ENCODE data around the gene KLHL22. TPM values are rescaled to one million over a fixed set of nuclear protein-coding genes. Genes with fewer than 3 reads are reported as not detected.

KLHL22 gene
- total and polyA plus RNA-seq, 2 of the 13 experiments (the other 11 are each of a cell fraction or from before 2014, with no cell fraction given) = 10.9 to 14.8 TPM

DNA sequence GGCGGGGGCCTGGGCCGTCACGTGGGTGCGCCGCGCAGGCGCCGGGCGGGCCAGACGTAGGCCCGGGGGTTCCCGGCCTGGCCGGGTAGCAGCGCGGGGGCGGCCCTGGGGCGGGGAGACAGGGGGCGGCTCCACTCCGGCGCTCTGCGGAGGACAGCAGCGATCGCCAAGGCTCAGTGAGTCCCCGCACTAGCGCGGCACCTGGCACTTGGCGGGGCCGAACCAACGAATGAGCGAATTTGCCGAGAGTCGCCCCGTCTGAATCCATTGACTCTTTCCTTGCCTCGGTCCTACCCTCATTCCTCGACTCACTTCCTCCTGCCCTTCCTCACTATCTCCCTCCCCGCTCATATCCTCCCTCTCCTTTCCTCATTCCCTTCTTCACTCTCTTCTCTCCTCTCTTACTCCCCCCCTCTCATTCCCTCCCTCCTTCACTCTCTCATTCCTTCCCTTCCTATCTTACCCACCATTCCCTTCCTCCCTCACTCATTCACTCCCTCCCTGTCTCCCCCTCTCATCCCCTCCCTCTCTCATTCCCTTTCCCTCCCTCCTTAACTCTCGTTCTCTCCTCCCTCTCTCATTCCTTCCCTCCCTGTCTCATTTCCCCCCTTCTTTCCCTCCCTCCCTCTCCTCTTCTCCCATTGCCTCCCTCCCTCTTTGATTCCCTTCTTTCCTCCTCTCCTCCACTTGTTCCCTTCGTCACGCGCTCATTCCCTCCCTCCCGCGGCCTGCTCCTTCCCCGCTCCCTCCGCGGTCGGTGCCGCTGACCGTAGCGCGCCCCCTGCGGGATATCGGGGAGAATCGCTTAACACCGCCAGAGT is 476 bp upstream of the KLHL22 start (continued):
- TF ChIP-seq, protein P1, sequence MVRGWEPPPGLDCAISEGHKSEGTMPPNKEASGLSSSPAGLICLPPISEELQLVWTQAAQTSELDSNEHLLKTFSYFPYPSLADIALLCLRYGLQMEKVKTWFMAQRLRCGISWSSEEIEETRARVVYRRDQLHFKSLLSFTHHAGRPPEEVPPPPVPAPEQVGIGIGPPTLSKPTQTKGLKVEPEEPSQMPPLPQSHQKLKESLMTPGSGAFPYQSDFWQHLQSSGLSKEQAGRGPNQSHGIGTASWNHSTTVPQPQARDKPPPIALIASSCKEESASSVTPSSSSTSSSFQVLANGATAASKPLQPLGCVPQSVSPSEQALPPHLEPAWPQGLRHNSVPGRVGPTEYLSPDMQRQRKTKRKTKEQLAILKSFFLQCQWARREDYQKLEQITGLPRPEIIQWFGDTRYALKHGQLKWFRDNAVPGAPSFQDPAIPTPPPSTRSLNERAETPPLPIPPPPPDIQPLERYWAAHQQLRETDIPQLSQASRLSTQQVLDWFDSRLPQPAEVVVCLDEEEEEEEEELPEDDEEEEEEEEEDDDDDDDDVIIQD (CRISPR knock-in tag; IDR thresholded peaks at IDR 0.05; ENCODE audit: low read depth) = no peak
- TF ChIP-seq, protein P2, sequence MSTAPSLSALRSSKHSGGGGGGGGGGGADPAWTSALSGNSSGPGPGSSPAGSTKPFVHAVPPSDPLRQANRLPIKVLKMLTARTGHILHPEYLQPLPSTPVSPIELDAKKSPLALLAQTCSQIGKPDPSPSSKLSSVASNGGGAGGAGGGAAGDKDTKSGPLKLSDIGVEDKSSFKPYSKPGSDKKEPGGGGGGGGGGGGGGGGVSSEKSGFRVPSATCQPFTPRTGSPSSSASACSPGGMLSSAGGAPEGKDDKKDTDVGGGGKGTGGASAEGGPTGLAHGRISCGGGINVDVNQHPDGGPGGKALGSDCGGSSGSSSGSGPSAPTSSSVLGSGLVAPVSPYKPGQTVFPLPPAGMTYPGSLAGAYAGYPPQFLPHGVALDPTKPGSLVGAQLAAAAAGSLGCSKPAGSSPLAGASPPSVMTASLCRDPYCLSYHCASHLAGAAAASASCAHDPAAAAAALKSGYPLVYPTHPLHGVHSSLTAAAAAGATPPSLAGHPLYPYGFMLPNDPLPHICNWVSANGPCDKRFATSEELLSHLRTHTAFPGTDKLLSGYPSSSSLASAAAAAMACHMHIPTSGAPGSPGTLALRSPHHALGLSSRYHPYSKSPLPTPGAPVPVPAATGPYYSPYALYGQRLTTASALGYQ (CRISPR knock-in tag; IDR thresholded peaks at IDR 0.05) = no peak
- TF ChIP-seq, protein P3, sequence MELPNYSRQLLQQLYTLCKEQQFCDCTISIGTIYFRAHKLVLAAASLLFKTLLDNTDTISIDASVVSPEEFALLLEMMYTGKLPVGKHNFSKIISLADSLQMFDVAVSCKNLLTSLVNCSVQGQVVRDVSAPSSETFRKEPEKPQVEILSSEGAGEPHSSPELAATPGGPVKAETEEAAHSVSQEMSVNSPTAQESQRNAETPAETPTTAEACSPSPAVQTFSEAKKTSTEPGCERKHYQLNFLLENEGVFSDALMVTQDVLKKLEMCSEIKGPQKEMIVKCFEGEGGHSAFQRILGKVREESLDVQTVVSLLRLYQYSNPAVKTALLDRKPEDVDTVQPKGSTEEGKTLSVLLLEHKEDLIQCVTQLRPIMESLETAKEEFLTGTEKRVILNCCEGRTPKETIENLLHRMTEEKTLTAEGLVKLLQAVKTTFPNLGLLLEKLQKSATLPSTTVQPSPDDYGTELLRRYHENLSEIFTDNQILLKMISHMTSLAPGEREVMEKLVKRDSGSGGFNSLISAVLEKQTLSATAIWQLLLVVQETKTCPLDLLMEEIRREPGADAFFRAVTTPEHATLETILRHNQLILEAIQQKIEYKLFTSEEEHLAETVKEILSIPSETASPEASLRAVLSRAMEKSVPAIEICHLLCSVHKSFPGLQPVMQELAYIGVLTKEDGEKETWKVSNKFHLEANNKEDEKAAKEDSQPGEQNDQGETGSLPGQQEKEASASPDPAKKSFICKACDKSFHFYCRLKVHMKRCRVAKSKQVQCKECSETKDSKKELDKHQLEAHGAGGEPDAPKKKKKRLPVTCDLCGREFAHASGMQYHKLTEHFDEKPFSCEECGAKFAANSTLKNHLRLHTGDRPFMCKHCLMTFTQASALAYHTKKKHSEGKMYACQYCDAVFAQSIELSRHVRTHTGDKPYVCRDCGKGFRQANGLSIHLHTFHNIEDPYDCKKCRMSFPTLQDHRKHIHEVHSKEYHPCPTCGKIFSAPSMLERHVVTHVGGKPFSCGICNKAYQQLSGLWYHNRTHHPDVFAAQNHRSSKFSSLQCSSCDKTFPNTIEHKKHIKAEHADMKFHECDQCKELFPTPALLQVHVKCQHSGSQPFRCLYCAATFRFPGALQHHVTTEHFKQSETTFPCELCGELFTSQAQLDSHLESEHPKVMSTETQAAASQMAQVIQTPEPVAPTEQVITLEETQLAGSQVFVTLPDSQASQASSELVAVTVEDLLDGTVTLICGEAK (IDR thresholded peaks at IDR 0.05) = peak; percentile 37
- TF ChIP-seq, protein P3 (CRISPR knock-in tag; IDR thresholded peaks at IDR 0.05) = no peak
- TF ChIP-seq, protein P4, sequence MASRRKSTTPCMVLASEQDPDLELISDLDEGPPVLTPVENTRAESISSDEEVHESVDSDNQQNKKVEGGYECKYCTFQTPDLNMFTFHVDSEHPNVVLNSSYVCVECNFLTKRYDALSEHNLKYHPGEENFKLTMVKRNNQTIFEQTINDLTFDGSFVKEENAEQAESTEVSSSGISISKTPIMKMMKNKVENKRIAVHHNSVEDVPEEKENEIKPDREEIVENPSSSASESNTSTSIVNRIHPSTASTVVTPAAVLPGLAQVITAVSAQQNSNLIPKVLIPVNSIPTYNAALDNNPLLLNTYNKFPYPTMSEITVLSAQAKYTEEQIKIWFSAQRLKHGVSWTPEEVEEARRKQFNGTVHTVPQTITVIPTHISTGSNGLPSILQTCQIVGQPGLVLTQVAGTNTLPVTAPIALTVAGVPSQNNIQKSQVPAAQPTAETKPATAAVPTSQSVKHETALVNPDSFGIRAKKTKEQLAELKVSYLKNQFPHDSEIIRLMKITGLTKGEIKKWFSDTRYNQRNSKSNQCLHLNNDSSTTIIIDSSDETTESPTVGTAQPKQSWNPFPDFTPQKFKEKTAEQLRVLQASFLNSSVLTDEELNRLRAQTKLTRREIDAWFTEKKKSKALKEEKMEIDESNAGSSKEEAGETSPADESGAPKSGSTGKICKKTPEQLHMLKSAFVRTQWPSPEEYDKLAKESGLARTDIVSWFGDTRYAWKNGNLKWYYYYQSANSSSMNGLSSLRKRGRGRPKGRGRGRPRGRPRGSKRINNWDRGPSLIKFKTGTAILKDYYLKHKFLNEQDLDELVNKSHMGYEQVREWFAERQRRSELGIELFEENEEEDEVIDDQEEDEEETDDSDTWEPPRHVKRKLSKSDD (CRISPR knock-in tag; IDR thresholded peaks at IDR 0.05; ENCODE audit: low read depth) = no peak
- TF ChIP-seq, protein P5, sequence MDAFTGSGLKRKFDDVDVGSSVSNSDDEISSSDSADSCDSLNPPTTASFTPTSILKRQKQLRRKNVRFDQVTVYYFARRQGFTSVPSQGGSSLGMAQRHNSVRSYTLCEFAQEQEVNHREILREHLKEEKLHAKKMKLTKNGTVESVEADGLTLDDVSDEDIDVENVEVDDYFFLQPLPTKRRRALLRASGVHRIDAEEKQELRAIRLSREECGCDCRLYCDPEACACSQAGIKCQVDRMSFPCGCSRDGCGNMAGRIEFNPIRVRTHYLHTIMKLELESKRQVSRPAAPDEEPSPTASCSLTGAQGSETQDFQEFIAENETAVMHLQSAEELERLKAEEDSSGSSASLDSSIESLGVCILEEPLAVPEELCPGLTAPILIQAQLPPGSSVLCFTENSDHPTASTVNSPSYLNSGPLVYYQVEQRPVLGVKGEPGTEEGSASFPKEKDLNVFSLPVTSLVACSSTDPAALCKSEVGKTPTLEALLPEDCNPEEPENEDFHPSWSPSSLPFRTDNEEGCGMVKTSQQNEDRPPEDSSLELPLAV (CRISPR knock-in tag; conservative IDR thresholded peaks at IDR 0.05; ENCODE audit: low read depth) = no peak
- TF ChIP-seq AGO2 (optimal IDR thresholded peaks at IDR 0.05; ENCODE audit: low read depth, low read length) (no peak), ZNF678 (CRISPR knock-in tag; IDR thresholded peaks at IDR 0.05) (no peak), BRD4 (CRISPR knock-in tag; IDR thresholded peaks at IDR 0.05) (no peak)

Measured in HepG2 (cell line).